NCI-H2081 (cell line): ENCODE measurements around the gene TNFRSF8.
A peak's percentile ranks its signal among the peaks of the same experiment; 100 is the strongest.

Source experiments
- DNase-seq, 2 experiments: peaks; one replicate each; lab custom pipeline; 2025; lab: John Stamatoyannopoulos, UW

The TNFRSF8 gene

GRCh38 chr1:12121212-12122003 lies 58.3 kb downstream of the TNFRSF8 start:
- DNase-seq: no peak

GRCh38 chr1:12123172-12123571 lies 60.1 kb downstream of the TNFRSF8 start:
- no peak for DNase-seq

GRCh38 chr1:12124693-12125421 lies 61.8 kb downstream of the TNFRSF8 start:
- peak; percentile 25 to 31 for DNase-seq

GRCh38 chr1:12125422-12126355 lies 62.6 kb downstream of the TNFRSF8 start:
- DNase-seq: no peak

GRCh38 chr1:12126781-12127180 lies 63.7 kb downstream of the TNFRSF8 start:
- DNase-seq: no peak

GRCh38 chr1:12127206-12127810 lies 64.2 kb downstream of the TNFRSF8 start:
- DNase-seq: no peak

GRCh38 chr1:12128120-12128519 lies 65.0 kb downstream of the TNFRSF8 start:
- DNase-seq: no peak

- DNase-seq: no peak
Observed at GRCh38 chr1:12129624-12130023, 66.5 kb downstream of the TNFRSF8 start.

GRCh38 chr1:12130466-12131130 lies 67.5 kb downstream of the TNFRSF8 start:
- DNase-seq: no peak

GRCh38 chr1:12132078-12132477 lies 69.0 kb downstream of the TNFRSF8 start:
- DNase-seq: no peak

- no peak for DNase-seq
Observed at GRCh38 chr1:12134716-12135115, 71.6 kb downstream of the TNFRSF8 start.

- no peak for DNase-seq
Observed at GRCh38 chr1:12135612-12136011, 72.5 kb downstream of the TNFRSF8 start.

- no peak for DNase-seq
Observed at GRCh38 chr1:12136916-12137610, 74.0 kb downstream of the TNFRSF8 start.

GRCh38 chr1:12138196-12139168 lies 75.4 kb downstream of the TNFRSF8 start:
- DNase-seq: no peak

GRCh38 chr1:12140016-12140415 lies 76.9 kb downstream of the TNFRSF8 start:
- DNase-seq: no peak

GRCh38 chr1:12140515-12141162 lies 77.5 kb downstream of the TNFRSF8 start:
- no peak for DNase-seq

- no peak for DNase-seq
Observed at GRCh38 chr1:12141163-12141850, 78.2 kb downstream of the TNFRSF8 start.

- DNase-seq: no peak
Observed at GRCh38 chr1:12142141-12142823, 79.2 kb downstream of the TNFRSF8 start.
